DMS79 treated with DMSO at 0.1 percent for 48 hours (cell line): ENCODE measurements around the gene CCNC.
"Not testable (repeated sequence)": the region's sequence is repeated elsewhere in the genome, so short reads cannot be mapped to it uniquely, and the experiment has no call there.

Experiments used
- DNase-seq: peaks from one replicate; lab custom pipeline; 2025; lab: John Stamatoyannopoulos, UW

CCNC gene

GRCh38 chr6:99603421-99604165 lies 35.1 kb upstream of the CCNC start:
- DNase-seq: peak; percentile 20

- DNase-seq: no peak
These were observed 34.3 kb upstream of the CCNC start for GRCh38 chr6:99602520-99603420.

- DNase-seq: not testable (repeated sequence)
These were observed 26.2 kb upstream of the CCNC start for GRCh38 chr6:99594696-99595095.

- DNase-seq: no peak
These were observed 24.4 kb upstream of the CCNC start for GRCh38 chr6:99592900-99593299.

- no peak for DNase-seq
These were observed 23.4 kb upstream of the CCNC start for GRCh38 chr6:99591673-99592364.

- DNase-seq: no peak
These were observed 22.5 kb upstream of the CCNC start for GRCh38 chr6:99590728-99591672.

- DNase-seq: no peak
These were observed 21.5 kb upstream of the CCNC start for GRCh38 chr6:99589907-99590493.

- no peak for DNase-seq
These were observed 20.8 kb upstream of the CCNC start for GRCh38 chr6:99589290-99589672.

- peak; percentile 55 for DNase-seq
These were observed 20.3 kb upstream of the CCNC start for GRCh38 chr6:99588618-99589289.

GRCh38 chr6:99587792-99588191 lies 19.3 kb upstream of the CCNC start:
- DNase-seq: no peak

GRCh38 chr6:99579781-99580180 lies 11.3 kb upstream of the CCNC start:
- DNase-seq: no peak

- DNase-seq: no peak
These were observed 7.2 kb upstream of the CCNC start for GRCh38 chr6:99575544-99576227.

GRCh38 chr6:99573980-99574617 lies 5.6 kb upstream of the CCNC start:
- DNase-seq: no peak

- DNase-seq: no peak
These were observed 5.3 kb downstream of the CCNC start for GRCh38 chr6:99563056-99563723.

GRCh38 chr6:99560668-99561067 lies 7.8 kb downstream of the CCNC start:
- DNase-seq: no peak

GRCh38 chr6:99559057-99559456 lies 9.4 kb downstream of the CCNC start:
- no peak for DNase-seq

- DNase-seq: no peak
These were observed 14.6 kb downstream of the CCNC start for GRCh38 chr6:99553888-99554287.

- no peak for DNase-seq
These were observed 18.3 kb downstream of the CCNC start for GRCh38 chr6:99550046-99550748.
